ENCODE data around the gene AKT1. TPM values are rescaled to one million over a fixed set of nuclear protein-coding genes. Genes with fewer than 3 reads are reported as not detected.

The AKT1 gene
- polyA plus RNA-seq, 2 of the 4 experiments (the other 2 are of a cell fraction) = 70.2 to 93.8 TPM

DNA sequence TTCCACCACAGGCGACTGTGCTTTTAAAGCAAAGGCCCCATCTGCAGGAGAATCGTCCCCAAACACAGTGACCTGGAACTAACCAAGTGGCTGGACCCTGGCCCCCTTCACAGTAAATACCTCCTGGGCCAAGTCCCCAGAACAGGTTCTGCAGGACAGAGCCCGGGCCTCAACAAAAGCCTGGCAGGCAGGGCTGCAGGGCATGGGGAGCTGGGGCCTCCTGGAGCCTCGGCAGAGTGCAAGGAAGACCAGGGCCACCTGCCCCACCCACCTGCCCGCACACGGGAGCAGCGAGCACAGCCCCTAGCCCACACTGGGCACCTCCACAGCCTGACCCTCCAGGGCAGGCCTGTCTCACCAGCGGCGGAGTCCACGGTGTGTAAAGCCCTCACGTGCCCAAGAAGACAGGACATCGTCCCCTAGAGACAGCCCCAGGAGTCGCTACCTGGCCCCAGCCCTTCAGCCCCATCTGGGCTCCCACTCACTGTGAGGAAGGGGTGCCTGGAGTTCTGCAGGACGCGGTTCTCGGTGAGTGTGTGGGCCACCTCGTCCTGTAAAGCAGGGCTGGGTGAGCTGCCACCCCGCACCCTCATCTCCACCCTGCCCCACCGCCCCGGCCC lies 21.0 kb downstream of the AKT1 start:
- POLR2A ChIA-PET = no interaction called here
- H3K27ac ChIP-seq = no peak overlapping the region

GRCh38 chr14:104773505-104774452 lies 21.8 kb downstream of the AKT1 start:
- no peak overlapping the region for H3K4me3 ChIP-seq
- CTCF ChIA-PET = interaction anchor here (1.2 to 9.3 kb wide), 3 partner anchors 47 to 53 kb away, joined by 3 to 88 read pairs (median 4); no protein-coding TSS in a partner anchor
- WGBS (ENCODE audit: missing lambda C conversion rate) = 91% methylated on average over 25 of the region's 46 CpGs
- POLR2A ChIA-PET = no interaction called here
- peaks cover 2% of the 10 kb centered on the region; the same call in 1 of the 3 replicates for H3K9me3 ChIP-seq
- peak in 1 of 2 experiments; percentile 5; a peak in 2 of 6 replicates for ATAC-seq
- no peak overlapping the region for H3K4me2 ChIP-seq
- no peak overlapping the region for H3K27ac ChIP-seq
- H3K4me1 ChIP-seq = peaks cover 11% of the 10 kb centered on the region
- no peak for DNase-seq (ENCODE audit: low read depth in 1 of 2, low spot score in 1 of 2)
- TF ChIP-seq FOSB (CRISPR knock-in tag; IDR thresholded peaks at IDR 0.05) (no peak), MAFK (IDR thresholded peaks at IDR 0.05; ENCODE audit: partially characterized antibody) (peak; percentile 2)
- no peak for FAIRE-seq

More for the DNA sequence above, 21.0 kb downstream of the AKT1 start:
- no peak for FAIRE-seq
- Histone ChIP-seq H3K4me2 (no peak overlapping the region), H3K4me1 (peaks cover 4% of the 10 kb centered on the region; the same call in 1 of the 3 replicates), H3K9me3 (peaks cover 2% of the 10 kb centered on the region; the same call in 1 of the 3 replicates), H3K4me3 (no peak overlapping the region)
- no peak for DNase-seq (ENCODE audit: low read depth in 1 of 2, low spot score in 1 of 2)
- CTCF ChIA-PET = interaction anchor here (1.3 to 1.8 kb wide), 2 partner anchors 15 to 46 kb away, joined by 3 to 4 read pairs; no protein-coding TSS in a partner anchor
- 93% methylated on average over 12 of the region's 20 CpGs for WGBS (ENCODE audit: missing lambda C conversion rate)
- TF ChIP-seq POLR2AphosphoS2 (conservative IDR thresholded peaks at IDR 0.05; ENCODE audit: low read length) (no peak), EHMT2 (IDR thresholded peaks at IDR 0.05; ENCODE audit: low read depth) (no peak), NR3C1 (IDR thresholded peaks at IDR 0.05) (no peak), EP300 (IDR thresholded peaks at IDR 0.05) (no peak), JUN (IDR thresholded peaks at IDR 0.05) (no peak), RCOR1 (IDR thresholded peaks at IDR 0.05; ENCODE audit: low read depth, low read length) (no peak)
- TF ChIP-seq, protein P1, sequence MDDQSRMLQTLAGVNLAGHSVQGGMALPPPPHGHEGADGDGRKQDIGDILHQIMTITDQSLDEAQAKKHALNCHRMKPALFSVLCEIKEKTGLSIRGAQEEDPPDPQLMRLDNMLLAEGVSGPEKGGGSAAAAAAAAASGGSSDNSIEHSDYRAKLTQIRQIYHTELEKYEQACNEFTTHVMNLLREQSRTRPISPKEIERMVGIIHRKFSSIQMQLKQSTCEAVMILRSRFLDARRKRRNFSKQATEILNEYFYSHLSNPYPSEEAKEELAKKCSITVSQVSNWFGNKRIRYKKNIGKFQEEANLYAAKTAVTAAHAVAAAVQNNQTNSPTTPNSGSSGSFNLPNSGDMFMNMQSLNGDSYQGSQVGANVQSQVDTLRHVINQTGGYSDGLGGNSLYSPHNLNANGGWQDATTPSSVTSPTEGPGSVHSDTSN (IDR thresholded peaks at IDR 0.05) = no peak
- no peak for ATAC-seq

GRCh38 chr14:104772707-104773504 lies 22.6 kb downstream of the AKT1 start:
- ChIA-PET CTCF (interaction anchor here (1.0 to 9.3 kb wide), 6 partner anchors 8 to 144 kb away, joined by 3 to 88 read pairs (median 6); no protein-coding TSS in a partner anchor), POLR2A (no interaction called here)
- WGBS (ENCODE audit: missing lambda C conversion rate) = 90% methylated on average over 34 of the region's 38 CpGs
- Histone ChIP-seq H3K9me3 (peaks cover 2% of the 10 kb centered on the region; the same call in 1 of the 3 replicates), H3K4me2 (no peak overlapping the region), H3K27ac (no peak overlapping the region), H3K4me3 (no peak overlapping the region), H3K4me1 (peaks cover 14% of the 10 kb centered on the region)
- TF ChIP-seq CBX8 (IDR thresholded peaks at IDR 0.05) = no peak
- no peak for TF ChIP-seq MAZ (IDR thresholded peaks at IDR 0.05; ENCODE audit: borderline replicate concordance, low read depth, low read length)
- no peak for TF ChIP-seq RAD21 (conservative IDR thresholded peaks at IDR 0.05 in 1 of 2, IDR thresholded peaks at IDR 0.05 in 1 of 2)
- no peak for TF ChIP-seq TFCP2L1 (CRISPR knock-in tag; IDR thresholded peaks at IDR 0.05)
- TF ChIP-seq HDAC2 (IDR thresholded peaks at IDR 0.05) = no peak
- no peak for TF ChIP-seq ZNF302 (CRISPR knock-in tag; IDR thresholded peaks at IDR 0.05)
- TF ChIP-seq RCOR1 (IDR thresholded peaks at IDR 0.05; ENCODE audit: low read depth, low read length) = no peak
- no peak for TF ChIP-seq JUNB (IDR thresholded peaks at IDR 0.05)
- no peak for TF ChIP-seq KDM5A (IDR thresholded peaks at IDR 0.05)
- TF ChIP-seq CEBPB (IDR thresholded peaks at IDR 0.05) = no peak
- TF ChIP-seq, protein P2, sequence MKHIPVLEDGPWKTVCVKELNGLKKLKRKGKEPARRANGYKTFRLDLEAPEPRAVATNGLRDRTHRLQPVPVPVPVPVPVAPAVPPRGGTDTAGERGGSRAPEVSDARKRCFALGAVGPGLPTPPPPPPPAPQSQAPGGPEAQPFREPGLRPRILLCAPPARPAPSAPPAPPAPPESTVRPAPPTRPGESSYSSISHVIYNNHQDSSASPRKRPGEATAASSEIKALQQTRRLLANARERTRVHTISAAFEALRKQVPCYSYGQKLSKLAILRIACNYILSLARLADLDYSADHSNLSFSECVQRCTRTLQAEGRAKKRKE (CRISPR knock-in tag; IDR thresholded peaks at IDR 0.05; ENCODE audit: low read depth) = no peak
- no peak for TF ChIP-seq RARB (CRISPR knock-in tag; IDR thresholded peaks at IDR 0.05)
- FAIRE-seq (no peak), DNase-seq (ENCODE audit: low read depth in 1 of 2, low spot score in 1 of 2) (no peak), ATAC-seq (no peak)
